ENCODE results near the gene METTL9.

GRCh38 chr16:21611556-21612384 lies 12.4 kb downstream of the METTL9 start:
- TF ChIP-seq POLR2A (IDR thresholded peaks at IDR 0.05) (no peak), CTCF (IDR thresholded peaks at IDR 0.05) (no peak), EP300 (IDR thresholded peaks at IDR 0.05) (no peak), POLR2AphosphoS5 (IDR thresholded peaks at IDR 0.05) (no peak)

Data from gastroesophageal sphincter (tissue), 3 donors.